CD8-positive, alpha-beta memory T cell (primary cell): ENCODE data around the gene MGMT. TPM values are rescaled to one million over a fixed set of nuclear protein-coding genes. Genes with fewer than 3 reads are reported as not detected.

ENCODE experiments used
- CTCF ChIA-PET: fragments of 350-600 bp; sonication (Branson Sonifier 250); formaldehyde crosslinking; loops from one replicate; lab custom pipeline; 2021; ENCODE audit warnings: antibody characterized with exemption; lab: Charles Lee
- POLR2A ChIA-PET: fragments of 350-600 bp; sonication (Branson Sonifier 250); formaldehyde crosslinking; loops from one replicate; lab custom pipeline; 2021; ENCODE audit warnings: antibody characterized with exemption; lab: Charles Lee
- DNase-seq, 5 donors: peaks; one replicate each; pipeline versions ENCODE4 v3.0.0 to v3.0.0-alpha.2; 2020 to 2022; ENCODE audit warnings: mixed read lengths in 1 of 5
- H3K27ac ChIP-seq: one replicate; pipeline ENCODE4 v1.7.0; 2013; ENCODE audit warnings: low read depth, mild to moderate bottlenecking, low read length, moderate library complexity
- H3K27me3 ChIP-seq: 2 replicates; pipeline ENCODE4 v1.7.0; 2013; ENCODE audit warnings: low read length, mild to moderate bottlenecking; ENCODE audit not compliant: insufficient read depth, poor library complexity, severe bottlenecking
- H3K36me3 ChIP-seq: 2 replicates; pipeline ENCODE4 v1.7.0; 2013; ENCODE audit warnings: mild to moderate bottlenecking, low read length, moderate library complexity; ENCODE audit not compliant: insufficient read depth
- H3K4me1 ChIP-seq: 2 replicates; pipeline ENCODE4 v1.7.0; 2013; ENCODE audit warnings: mild to moderate bottlenecking, low read length, moderate library complexity; ENCODE audit not compliant: insufficient read depth
- H3K4me3 ChIP-seq: 2 replicates; pipeline ENCODE4 v1.7.0; 2013; ENCODE audit warnings: mild to moderate bottlenecking, low read length
- H3K9me3 ChIP-seq: 2 replicates; pipeline ENCODE4 v1.7.0; 2013; ENCODE audit warnings: mild to moderate bottlenecking, low read length
- H3K27ac Mint-ChIP-seq, 8 donors: one replicate each; pipeline ENCODE4 v1.8.0; 2020 to 2021; ENCODE audit warnings: mixed read lengths in 8 of 8, mild to moderate bottlenecking in 6 of 8, inconsistent platforms in 3 of 8, moderate library complexity in 3 of 8
- H3K27me3 Mint-ChIP-seq, 2 donors: one replicate each; pipeline ENCODE4 v1.8.0; 2020 to 2021; ENCODE audit warnings: mixed read lengths in 2 of 2, mild to moderate bottlenecking in 1 of 2, moderate library complexity in 1 of 2
- H3K36me3 Mint-ChIP-seq, 3 donors: one replicate each; pipeline ENCODE4 v1.8.0; 2020 to 2021; ENCODE audit warnings: mixed read lengths in 3 of 3, inconsistent platforms in 1 of 3, mild to moderate bottlenecking in 1 of 3
- H3K4me1 Mint-ChIP-seq, 3 donors: one replicate each; pipeline ENCODE4 v1.8.0; 2020 to 2021; ENCODE audit warnings: mixed read lengths in 3 of 3, inconsistent platforms in 1 of 3, mild to moderate bottlenecking in 1 of 3
- H3K4me3 Mint-ChIP-seq, 7 donors: one replicate each; pipeline ENCODE4 v1.8.0; 2020 to 2021; ENCODE audit warnings: mixed read lengths in 7 of 7, mild to moderate bottlenecking in 6 of 7, moderate library complexity in 4 of 7, inconsistent platforms in 2 of 7
- H3K9me3 Mint-ChIP-seq, 5 donors: one replicate each; pipeline ENCODE4 v1.8.0; 2020 to 2022; ENCODE audit warnings: mixed read lengths in 5 of 5, mild to moderate bottlenecking in 3 of 5, moderate library complexity in 2 of 5, inconsistent platforms in 1 of 5
- polyA plus RNA-seq: library from polyadenylated mRNA; unstranded; fragments of 300-500 nt; fragmentation: Illumina TruSeq; gene quantifications from one replicate; pipeline ENCODE4 v1.2.3, GENCODE V29; 2021
- total RNA-seq, 2 experiments: library from RNA; stranded (reverse); gene quantifications; one replicate each; pipeline ENCODE4 v1.2.3, GENCODE V29; 2021

Gene MGMT
- total and polyA plus RNA-seq, 3 experiments from 2014 or later: 19.7 to 31.7 (median 22.4) TPM

DNA sequence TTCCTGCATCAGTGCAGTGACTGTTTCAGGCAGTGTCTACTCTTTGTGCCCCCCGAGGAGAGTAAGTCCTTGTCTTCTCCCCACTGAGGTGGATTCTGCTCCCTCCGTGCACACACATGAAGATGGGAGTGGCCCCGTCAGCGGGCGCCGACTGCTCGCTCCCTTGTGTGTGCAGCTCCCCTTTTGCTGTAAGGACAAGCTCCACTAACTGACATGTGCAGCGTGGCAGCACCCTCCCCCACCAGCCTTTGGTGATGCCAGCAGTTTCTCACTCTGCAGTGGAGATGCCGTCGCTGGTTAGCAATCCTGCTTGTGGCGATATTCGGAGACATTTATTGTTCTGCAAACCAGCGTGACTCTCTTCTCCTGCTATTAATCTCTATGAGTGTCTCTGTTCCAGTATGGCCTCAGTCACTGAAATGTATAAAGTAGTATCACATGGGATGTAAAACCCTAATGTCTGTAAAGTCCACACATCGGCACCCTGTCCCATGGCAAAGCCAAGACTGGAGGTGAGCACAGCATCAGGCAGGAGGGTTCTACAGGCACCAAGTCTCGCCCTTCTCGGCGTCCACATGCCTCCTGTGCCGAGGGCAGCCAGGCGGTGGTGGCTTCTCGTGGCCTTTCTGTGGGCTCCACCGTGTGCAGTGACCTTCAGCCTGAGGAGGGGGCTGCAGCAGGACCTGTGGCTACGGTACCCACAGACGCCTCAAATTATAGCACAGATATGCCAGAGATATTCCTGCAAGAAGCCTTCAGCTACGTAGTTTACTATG is 294.3 kb downstream of the MGMT start:
- Mint-ChIP-seq H3K27me3 (no peaks in the 10 kb centered on the region), H3K4me1 (peaks cover 2 to 10% (median 9%) of the 10 kb centered on the region in 3 donors), H3K36me3 (peaks cover 22 to 69% (median 64%) of the 10 kb centered on the region in 3 donors), H3K4me3 (no peak overlapping the region), H3K9me3 (peaks cover 0 to 74% (median 6%) of the 10 kb centered on the region in 5 donors), H3K27ac (peak overlapping the region in 1 of 8 donors; percentile 32)
- Histone ChIP-seq H3K4me1 (no peaks in the 10 kb centered on the region), H3K9me3 (no peaks in the 10 kb centered on the region), H3K27ac (no peak overlapping the region), H3K27me3 (no peaks in the 10 kb centered on the region), H3K4me3 (no peak overlapping the region), H3K36me3 (no peaks in the 10 kb centered on the region)
- ChIA-PET CTCF (no interaction called here), POLR2A (no interaction called here)
- peak in 1 of 5 donors; percentile 12 for DNase-seq

DNA sequence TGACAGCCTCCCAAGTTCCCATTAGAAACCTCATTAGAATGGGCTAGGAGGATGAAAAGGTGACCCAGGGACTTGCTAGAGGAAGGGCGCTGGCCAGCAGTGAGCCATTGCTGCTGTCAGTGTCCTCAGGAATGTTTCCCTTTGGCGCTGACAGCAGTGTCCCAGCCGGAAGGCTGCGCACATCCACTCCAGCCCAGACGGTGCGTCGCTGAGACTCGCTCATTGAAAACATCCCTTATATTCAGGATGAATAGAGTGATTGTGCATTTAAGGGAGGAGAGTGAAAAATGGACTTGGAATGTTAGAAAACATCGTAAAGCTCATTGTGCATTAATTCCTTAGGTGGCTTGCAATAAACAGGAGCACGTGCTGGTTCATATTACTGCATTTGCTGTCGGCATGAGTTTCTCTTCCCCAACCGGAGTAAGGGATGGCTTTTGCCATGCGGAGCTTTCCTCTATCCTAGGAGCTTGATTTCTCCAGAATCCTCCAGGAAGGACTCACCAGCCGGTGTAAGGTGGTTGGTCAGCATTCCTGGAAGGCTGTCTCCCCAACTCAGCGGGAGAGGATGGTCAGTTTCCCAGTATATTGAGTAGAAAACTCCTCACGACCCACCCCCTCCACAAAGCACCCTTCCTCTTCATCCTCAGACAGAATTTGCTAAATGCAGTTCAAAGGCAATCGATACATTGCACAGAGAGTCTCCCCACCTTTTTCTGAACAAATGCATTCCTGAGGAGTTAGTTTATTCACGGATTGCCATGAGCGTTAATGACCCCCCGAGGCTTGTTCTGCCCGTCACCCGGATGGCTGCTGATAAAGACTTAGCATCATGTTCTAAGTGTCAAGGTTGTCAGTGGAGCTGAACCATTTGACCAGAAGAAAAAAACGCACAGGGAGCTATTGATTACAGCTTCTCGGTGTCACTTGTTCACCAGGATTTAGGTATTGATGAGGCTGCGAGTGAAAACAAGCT is 295.2 kb downstream of the MGMT start:
- CTCF ChIA-PET: no interaction called here
- Mint-ChIP-seq H3K4me3 (no peak overlapping the region), H3K4me1 (peaks cover 0 to 7% (median 3%) of the 10 kb centered on the region in 3 donors), H3K27me3 (no peaks in the 10 kb centered on the region), H3K36me3 (peaks cover 22 to 68% (median 64%) of the 10 kb centered on the region in 3 donors), H3K27ac (no peak overlapping the region), H3K9me3 (peaks cover 0 to 72% (median 6%) of the 10 kb centered on the region in 5 donors)
- DNase-seq: no peak
- no peak overlapping the region for H3K4me3 ChIP-seq
- no peaks in the 10 kb centered on the region for H3K4me1 ChIP-seq
- POLR2A ChIA-PET: no interaction called here
- no peaks in the 10 kb centered on the region for H3K36me3 ChIP-seq
- no peaks in the 10 kb centered on the region for H3K27me3 ChIP-seq
- no peak overlapping the region for H3K27ac ChIP-seq
- no peaks in the 10 kb centered on the region for H3K9me3 ChIP-seq

DNA sequence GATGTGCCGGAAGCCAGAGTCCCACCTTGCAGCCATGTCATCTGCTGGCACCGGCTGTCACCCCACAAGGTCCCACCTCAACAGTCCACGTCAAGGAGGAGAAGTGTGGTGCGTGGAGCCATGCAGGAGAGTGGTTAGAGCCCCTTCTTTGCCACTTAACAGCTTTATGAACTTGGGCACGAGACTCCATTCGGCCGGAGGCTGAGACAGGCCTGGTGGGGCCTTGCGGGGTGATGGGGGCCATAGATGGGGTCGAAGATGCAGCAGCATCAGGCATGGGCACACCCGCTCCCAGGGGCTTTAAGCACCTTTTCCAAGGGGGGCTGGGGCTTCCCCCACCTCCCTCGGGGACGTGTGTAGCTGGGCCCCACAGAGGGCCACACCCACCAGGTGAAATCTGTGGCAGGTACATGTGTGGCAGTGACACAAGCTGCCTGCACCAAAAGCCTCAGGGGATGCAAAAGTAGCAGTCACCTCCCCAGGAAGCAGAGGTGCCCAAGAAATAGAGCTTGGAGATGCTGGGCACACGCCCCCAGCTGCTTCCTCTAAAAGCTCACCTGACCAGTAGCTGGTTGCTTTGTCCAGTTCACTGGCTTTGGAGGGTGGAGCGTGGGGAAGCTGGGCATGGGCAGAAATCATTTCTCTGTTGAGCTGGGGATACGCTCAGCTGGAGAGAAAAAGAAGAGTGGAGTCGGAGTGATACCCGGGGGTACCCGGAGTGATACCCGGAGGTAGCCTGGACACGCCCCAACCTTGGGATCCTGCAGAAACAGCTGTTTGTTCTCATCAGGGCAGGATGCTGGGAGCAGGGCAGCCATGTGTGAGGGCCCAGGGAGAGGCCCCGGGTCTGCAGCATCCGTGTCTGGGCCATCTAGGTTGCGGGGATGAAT is 297.2 kb downstream of the MGMT start:
- Mint-ChIP-seq H3K36me3 (peaks cover 12 to 66% (median 50%) of the 10 kb centered on the region in 3 donors), H3K9me3 (peaks cover 0 to 66% (median 6%) of the 10 kb centered on the region in 5 donors), H3K4me1 (no peaks in the 10 kb centered on the region), H3K27ac (no peak overlapping the region), H3K4me3 (no peak overlapping the region), H3K27me3 (no peaks in the 10 kb centered on the region)
- CTCF ChIA-PET: no interaction called here
- DNase-seq: peak in 1 of 5 donors; percentile 25
- no peaks in the 10 kb centered on the region for H3K36me3 ChIP-seq
- H3K27ac ChIP-seq: no peak overlapping the region
- no peaks in the 10 kb centered on the region for H3K9me3 ChIP-seq
- H3K27me3 ChIP-seq: no peaks in the 10 kb centered on the region
- POLR2A ChIA-PET: no interaction called here
- no peaks in the 10 kb centered on the region for H3K4me1 ChIP-seq
- no peak overlapping the region for H3K4me3 ChIP-seq

DNA sequence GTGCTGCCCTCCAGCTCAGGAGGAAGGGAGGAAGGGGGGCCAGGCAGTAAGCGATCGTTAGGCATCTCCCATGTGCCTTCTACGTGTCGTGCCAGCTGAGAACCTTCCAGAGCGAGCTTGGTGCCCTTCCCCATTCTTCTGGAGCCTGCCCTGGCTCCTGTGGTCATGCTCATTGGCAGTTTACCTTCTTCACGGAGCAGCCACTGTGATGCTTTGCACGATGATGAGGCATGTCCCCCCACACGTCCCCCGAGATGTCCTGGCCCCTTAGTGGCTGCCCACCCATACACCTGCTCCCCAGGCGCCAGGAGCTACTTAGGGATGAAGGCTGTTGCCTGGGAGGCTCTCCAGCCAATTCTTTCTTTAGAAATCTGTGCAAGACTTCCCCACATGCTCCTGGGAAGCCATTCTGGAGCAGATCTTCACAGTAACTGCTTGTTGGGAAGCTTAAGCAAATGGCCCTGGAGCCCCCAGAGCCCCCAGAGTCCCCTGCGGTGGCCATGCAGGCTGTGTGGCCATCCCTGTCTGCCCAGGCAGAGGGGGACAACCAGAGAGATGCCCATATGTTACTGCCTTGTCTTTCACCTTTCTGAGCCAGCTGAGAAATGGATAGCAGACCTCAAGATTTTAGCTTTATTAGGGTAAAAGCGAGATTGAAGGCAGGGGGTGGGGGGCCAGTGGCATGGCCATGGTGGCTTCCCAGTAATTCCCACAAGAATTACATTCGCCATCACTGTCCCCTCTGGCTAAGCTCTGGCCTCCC is 298.0 kb downstream of the MGMT start:
- H3K36me3 Mint-ChIP-seq: peaks cover 11 to 64% (median 54%) of the 10 kb centered on the region in 3 donors
- Histone ChIP-seq H3K36me3 (no peaks in the 10 kb centered on the region), H3K4me1 (no peaks in the 10 kb centered on the region), H3K9me3 (no peaks in the 10 kb centered on the region), H3K27me3 (no peaks in the 10 kb centered on the region), H3K27ac (no peak overlapping the region), H3K4me3 (no peak overlapping the region)
- CTCF ChIA-PET: no interaction called here
- DNase-seq: no peak
- H3K9me3 Mint-ChIP-seq: peaks cover 0 to 71% (median 6%) of the 10 kb centered on the region in 5 donors
- POLR2A ChIA-PET: no interaction called here
- H3K27ac Mint-ChIP-seq: no peak overlapping the region
- no peaks in the 10 kb centered on the region for H3K4me1 Mint-ChIP-seq
- no peak overlapping the region for H3K4me3 Mint-ChIP-seq
- no peaks in the 10 kb centered on the region for H3K27me3 Mint-ChIP-seq

DNA sequence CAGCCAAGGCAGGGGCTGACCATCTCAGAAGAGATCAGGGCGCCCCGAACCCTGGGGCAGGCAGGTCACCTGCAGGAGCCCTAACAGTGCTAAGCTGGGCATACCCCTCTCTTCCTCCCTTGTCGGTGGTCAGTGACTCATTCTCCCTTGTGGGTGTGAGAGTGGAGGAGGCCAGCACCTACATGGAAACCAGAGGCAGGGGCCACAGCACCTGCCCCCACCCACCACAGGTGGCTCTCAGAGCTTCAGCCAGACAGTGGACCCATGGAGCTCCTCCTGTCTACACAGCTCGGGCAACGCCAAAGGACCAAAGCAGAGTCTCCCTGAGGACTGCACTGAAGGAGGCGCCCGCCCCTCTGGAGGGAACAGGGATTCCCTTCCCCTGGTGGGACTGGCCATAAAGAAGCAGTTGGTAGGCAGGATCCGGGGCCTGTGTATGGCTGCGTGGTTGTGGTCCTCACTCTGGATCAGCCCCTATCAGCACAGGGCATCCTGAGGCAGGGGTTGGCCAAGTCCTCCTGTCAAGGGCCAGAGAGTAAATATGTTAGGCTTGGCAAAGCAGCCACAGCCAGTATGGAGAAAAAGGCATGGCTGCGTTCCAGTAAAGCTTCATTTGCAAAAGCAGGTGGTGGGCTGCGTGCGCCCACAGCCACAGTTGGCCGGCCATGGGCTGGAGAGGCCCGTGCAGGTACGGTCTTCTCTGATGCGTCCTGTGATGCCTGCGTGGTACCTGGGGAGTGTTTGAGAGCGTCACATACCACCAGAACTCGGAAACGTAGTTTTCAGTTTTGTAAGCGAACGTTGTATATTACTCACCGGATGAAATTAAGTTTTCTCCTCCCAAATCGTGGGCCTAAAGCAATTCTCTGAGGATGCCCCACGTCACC is 298.9 kb downstream of the MGMT start:
- DNase-seq: no peak
- H3K4me3 ChIP-seq: no peak overlapping the region
- Mint-ChIP-seq H3K27ac (no peak overlapping the region), H3K9me3 (peaks cover 0 to 71% (median 9%) of the 10 kb centered on the region in 5 donors), H3K4me3 (no peak overlapping the region), H3K27me3 (no peaks in the 10 kb centered on the region), H3K4me1 (no peaks in the 10 kb centered on the region), H3K36me3 (peaks cover 14 to 61% (median 51%) of the 10 kb centered on the region in 3 donors)
- H3K27ac ChIP-seq: no peak overlapping the region
- ChIA-PET CTCF (no interaction called here), POLR2A (no interaction called here)
- H3K9me3 ChIP-seq: no peaks in the 10 kb centered on the region
- H3K36me3 ChIP-seq: no peaks in the 10 kb centered on the region
- H3K4me1 ChIP-seq: no peaks in the 10 kb centered on the region
- no peaks in the 10 kb centered on the region for H3K27me3 ChIP-seq

DNA sequence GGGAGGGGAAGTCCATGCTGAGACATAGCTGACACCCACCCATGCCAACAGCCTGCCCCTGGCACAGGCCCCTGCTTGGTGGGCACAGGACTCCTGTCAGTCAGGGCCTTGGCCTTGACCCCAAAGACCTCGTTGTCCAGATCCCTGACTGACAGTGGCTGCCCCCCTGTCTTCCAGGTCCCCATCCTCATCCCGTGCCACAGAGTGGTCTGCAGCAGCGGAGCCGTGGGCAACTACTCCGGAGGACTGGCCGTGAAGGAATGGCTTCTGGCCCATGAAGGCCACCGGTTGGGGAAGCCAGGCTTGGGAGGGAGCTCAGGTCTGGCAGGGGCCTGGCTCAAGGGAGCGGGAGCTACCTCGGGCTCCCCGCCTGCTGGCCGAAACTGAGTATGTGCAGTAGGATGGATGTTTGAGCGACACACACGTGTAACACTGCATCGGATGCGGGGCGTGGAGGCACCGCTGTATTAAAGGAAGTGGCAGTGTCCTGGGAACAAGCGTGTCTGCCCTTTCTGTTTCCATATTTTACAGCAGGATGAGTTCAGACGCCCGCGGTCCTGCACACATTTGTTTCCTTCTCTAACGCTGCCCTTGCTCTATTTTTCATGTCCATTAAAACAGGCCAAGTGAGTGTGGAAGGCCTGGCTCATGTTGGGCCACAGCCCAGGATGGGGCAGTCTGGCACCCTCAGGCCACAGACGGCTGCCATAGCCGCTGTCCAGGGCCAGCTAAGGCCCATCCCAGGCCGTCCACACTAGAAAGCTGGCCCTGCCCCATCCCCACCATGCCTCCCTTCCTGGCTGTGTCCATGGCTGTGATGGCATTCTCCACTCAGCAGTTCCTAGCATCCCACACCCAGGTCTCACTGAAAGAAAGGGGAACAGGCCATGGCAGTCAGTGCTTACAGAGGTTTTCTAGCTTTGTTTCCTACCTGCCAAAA is 299.8 kb downstream of the MGMT start:
- H3K27me3 ChIP-seq: no peaks in the 10 kb centered on the region
- CTCF ChIA-PET: no interaction called here
- no peaks in the 10 kb centered on the region for H3K4me1 ChIP-seq
- DNase-seq: peak in 1 of 5 donors; percentile 29
- no peak overlapping the region for H3K4me3 ChIP-seq
- peaks cover 14 to 60% (median 51%) of the 10 kb centered on the region in 3 donors for H3K36me3 Mint-ChIP-seq
- POLR2A ChIA-PET: no interaction called here
- no peaks in the 10 kb centered on the region for H3K4me1 Mint-ChIP-seq
- H3K27ac Mint-ChIP-seq: no peak overlapping the region
- H3K36me3 ChIP-seq: no peaks in the 10 kb centered on the region
- H3K4me3 Mint-ChIP-seq: no peak overlapping the region
- H3K27ac ChIP-seq: no peak overlapping the region
- H3K9me3 Mint-ChIP-seq: peaks cover 0 to 70% (median 17%) of the 10 kb centered on the region in 5 donors
- no peaks in the 10 kb centered on the region for H3K27me3 Mint-ChIP-seq
- H3K9me3 ChIP-seq: no peaks in the 10 kb centered on the region
